A172 (cell line): ENCODE measurements around the gene TSGA10IP. TPM values are rescaled to one million over a fixed set of nuclear protein-coding genes. Genes with fewer than 3 reads are reported as not detected.
A peak's percentile ranks its signal among the peaks of the same experiment; 100 is the strongest.

ENCODE experiments used
- DNase-seq: peaks from one replicate; pipeline ENCODE4 v3.0.0-alpha.2; 2015; ENCODE audit warnings: low spot score
- total RNA-seq: library from RNA; depleted of rRNA; stranded (reverse); fragments of >200 nt; shearing (Covaris generic); gene quantifications from 2 replicates; pipeline ENCODE4 v1.2.3, GENCODE V29; 2014

The TSGA10IP gene
- total RNA-seq, 1 experiment from 2014 or later: not detected

- DNase-seq: no peak
Observed at GRCh38 chr11:65976216-65977176, 31.2 kb downstream of the TSGA10IP start.

- DNase-seq: no peak
Observed at GRCh38 chr11:65977621-65978390, 32.5 kb downstream of the TSGA10IP start.

DNA sequence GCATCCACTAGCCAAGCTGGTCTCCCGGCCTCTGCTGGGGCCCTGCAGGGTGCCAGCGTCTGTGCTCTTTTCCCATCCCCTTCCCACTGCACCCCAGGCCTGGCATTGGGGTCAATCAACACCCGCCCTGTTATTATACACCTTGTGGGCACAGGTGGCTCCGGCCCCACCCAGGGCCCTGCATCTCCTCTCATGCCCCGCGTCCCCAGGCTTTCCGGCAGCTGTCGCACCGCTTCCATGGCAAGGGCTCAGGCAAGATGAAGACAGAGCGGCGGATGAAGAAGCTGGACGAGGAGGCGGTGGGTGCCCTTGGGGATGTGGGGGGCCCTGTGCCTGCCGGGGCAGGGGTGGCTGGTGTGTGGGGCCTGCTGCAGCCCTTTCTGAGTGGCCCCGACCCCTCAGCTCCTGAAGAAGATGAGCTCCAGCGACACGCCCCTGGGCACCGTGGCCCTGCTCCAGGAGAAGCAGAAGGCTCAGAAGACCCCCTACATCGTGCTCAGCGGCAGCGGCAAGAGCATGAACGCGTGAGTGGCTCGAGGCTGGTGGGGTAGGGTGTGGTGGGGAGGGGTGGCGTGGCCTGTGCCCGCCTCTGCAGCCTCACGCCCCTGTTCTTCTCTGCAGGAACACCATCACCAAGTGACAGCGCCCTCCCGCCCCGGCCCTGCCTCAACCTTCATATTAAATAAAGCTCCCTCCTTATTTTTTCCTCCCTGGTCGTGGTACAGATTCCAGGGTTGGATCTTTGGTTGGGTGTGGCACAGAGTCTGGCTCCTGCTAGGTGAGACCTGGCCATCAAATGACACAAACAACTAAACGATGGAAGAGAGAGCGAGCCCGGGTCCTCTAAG lies 33.3 kb downstream of the TSGA10IP start:
- DNase-seq: no peak

DNA sequence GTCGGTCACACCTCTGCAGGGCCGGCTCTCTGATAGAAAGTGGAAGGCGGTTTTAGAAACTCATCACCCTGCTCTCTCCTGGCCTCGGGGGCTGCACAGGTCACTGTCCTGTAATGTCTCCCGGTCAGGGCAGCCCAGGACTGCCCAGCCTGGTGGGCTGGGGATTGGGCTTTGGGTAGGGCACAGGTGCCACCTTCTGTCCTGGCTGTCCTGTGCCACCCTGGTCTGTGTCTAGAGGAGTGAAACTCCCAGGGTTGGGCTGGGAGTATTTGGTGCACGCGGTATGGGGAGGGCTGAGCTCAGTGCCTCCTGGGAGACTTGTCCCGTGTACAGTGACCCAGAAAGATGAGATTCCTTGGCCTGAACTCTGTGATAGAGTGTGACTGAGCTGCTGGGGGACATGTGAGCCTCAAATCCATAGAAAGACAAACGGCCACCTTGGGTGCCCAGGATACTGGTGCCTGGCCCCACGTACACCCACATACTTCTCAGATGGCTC lies 34.0 kb downstream of the TSGA10IP start:
- DNase-seq: no peak

DNA sequence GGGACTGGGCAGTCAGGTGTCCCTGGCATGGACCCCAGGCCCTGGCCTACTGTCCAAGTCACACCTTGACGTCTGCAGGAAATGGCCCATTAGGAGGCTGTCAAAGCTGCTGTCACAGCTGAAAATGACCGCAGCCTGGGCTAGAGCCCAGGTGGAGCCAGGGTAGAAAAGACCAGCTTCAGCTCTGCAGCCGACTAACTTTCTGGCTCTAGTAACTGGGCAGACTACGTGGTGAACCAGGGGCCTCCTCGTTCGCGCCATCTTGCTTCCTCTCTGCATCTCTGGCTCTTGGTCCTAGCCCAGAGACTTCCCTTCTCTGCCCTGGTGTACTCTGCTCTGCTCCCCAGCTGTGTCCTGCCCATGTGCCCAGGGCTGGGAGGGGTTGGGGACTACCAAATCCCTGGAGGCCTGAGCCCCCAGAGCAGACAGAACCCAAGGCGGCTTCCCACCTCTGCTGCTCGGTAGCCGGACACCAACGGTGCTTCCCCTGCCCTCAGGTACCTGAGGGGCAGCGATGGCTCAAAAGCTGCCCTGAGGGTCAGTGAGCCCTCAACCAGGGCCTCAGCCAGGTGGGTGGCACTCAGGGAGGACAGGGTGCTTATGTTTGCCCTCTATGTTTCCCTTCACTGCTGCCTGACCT lies 35.9 kb downstream of the TSGA10IP start:
- DNase-seq: no peak

GRCh38 chr11:65981972-65982823 lies 36.9 kb downstream of the TSGA10IP start:
- no peak for DNase-seq

GRCh38 chr11:65982824-65983588 lies 37.7 kb downstream of the TSGA10IP start:
- DNase-seq: no peak

GRCh38 chr11:65983589-65983987 lies 38.3 kb downstream of the TSGA10IP start:
- no peak for DNase-seq

DNA sequence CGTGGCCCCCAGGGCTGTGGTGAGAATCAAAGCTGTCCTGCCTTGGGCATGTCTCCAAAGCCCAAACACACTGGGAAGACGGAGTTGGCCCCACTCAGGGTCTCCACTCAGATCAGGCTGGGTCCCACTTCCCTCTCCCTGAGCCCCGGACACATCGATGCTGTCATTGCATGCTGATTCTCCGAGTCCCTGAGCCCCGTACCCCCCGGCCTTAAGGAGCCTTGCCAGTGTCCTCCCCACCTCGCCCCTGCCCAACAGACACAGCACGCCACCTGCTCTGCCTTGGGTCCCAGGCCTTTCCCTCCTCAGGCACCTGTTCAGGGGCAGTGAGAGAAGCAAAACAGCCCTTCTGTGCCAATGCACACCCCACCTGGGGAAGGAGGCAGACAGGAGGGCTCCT lies 42.1 kb downstream of the TSGA10IP start:
- no peak for DNase-seq

DNA sequence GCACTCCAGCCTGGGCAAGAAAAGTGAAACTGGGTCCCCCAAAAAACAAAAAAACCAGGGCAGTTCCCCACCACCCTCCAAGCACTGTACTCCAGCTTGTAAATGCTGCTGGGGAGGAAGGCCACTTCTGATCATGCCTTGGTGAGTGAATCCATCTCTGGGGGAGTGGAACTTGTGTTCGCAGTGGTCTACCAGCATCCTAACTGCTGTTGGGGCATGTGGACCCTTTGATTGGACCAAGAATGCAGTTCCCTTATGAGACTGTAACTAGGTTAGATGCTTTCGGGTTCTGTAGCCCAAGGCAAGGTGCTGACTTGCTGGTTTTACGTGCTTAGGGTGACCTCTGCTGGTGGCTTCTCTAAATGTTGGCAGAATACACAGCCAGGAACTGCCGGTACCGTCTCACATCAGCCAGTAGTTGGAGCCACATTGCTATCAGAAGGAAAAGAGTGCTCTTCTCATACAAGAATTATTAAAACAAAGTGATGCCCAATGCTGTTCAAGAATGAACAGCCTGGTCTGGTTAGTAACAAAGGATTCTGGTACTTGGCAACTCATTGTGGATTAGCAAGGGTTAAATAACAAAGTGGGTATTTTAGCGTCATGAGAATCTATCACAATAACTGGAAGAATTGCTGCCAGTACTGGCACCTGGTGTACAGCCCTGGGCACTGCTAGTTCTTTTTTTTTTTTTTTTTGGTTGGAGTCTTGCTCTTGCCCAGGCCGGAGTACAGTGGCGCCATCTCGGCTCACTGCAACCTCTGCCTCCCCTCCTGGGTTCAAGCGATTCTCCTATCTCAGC lies 43.7 kb downstream of the TSGA10IP start:
- peak; percentile 91 for DNase-seq

DNA sequence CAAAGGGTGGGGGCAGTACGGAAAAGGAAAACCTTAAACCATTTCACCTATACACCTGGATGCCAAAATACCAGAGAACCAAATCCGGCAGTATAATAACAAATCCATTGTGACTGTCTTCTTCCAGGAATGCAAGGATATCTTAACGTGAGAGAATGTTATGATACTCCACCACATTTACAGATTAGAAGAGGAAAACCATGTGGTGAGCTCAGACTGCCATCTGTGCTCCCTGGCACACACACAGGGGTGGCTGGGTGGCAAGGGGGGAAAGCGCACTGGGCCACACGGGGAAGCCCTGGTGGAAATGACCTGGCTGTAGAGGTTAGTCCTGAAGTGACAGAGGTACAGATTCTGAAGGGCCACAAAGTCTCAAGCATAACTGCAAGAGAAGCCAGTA lies 46.8 kb downstream of the TSGA10IP start:
- DNase-seq: no peak

DNA sequence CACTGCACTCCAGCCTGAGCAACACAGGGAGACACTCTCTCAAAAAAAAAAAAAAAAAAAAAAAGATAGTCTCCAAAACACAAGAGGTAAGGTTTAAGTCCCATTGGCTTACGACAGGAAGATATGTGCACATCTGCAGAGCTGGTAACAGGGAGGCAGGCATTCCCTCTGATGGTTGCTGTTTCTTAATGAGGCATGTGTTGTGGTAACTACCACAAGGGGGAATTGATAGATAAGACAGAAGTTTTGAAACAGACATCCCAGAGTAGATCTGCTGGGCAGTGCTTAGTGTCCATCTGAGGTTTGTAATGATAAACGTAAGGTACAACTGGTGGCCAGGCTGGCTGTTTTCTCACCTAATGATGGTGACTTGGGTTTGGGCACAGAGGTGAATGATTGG lies 52.0 kb downstream of the TSGA10IP start:
- no peak for DNase-seq

GRCh38 chr11:66001942-66002647 lies 56.8 kb downstream of the TSGA10IP start, which contains the start of the genes BANF1 and EIF1AD:
Gene BANF1 (plus strand): TSS chr11:66002503. CDS start chr11:66003251, 748 bp downstream.
Gene EIF1AD (minus strand): TSS chr11:66002157. CDS start chr11:66000389, 1,768 bp downstream.
- DNase-seq: peak; percentile 91

GRCh38 chr11:66002648-66003225 lies 57.5 kb downstream of the TSGA10IP start:
- DNase-seq: no peak

GRCh38 chr11:66003291-66003690 lies 58.0 kb downstream of the TSGA10IP start:
- DNase-seq: no peak

- DNase-seq: no peak
Observed at GRCh38 chr11:66004186-66004585, 58.9 kb downstream of the TSGA10IP start.
